Astrocyte (in vitro differentiated cells and primary cell): ENCODE data around the gene PLAC1. TPM values are rescaled to one million over a fixed set of nuclear protein-coding genes. Genes with fewer than 3 reads are reported as not detected.

ENCODE experiments used
- DNase-seq: peaks from one replicate; pipeline ENCODE4 v3.0.0-alpha.2; 2010; ENCODE audit warnings: low read depth
- FAIRE-seq: peaks from 2 replicates; lab custom pipeline; 2011; peaks lifted over from hg19 to GRCh38; lab: Jason Lieb, UNC
- H2AFZ ChIP-seq: 2 replicates; pipeline ENCODE4 v1.6.0; 2012; ENCODE audit warnings: low read depth, low read length, inconsistent platforms
- H3K27ac ChIP-seq: 2 replicates; pipeline ENCODE4 v1.5.1; 2011; ENCODE audit warnings: low read depth, low read length, inconsistent platforms
- H3K27me3 ChIP-seq: 2 replicates; pipeline ENCODE4 v1.6.0; 2011; ENCODE audit warnings: low read length, inconsistent platforms; ENCODE audit not compliant: insufficient read depth
- H3K36me3 ChIP-seq: 2 replicates; pipeline ENCODE4 v1.5.1; 2011; ENCODE audit warnings: low read length, inconsistent platforms; ENCODE audit not compliant: insufficient read depth
- H3K4me1 ChIP-seq: 2 replicates; pipeline ENCODE4 v1.5.1; 2011; ENCODE audit warnings: low read length, inconsistent platforms; ENCODE audit not compliant: insufficient read depth
- H3K4me2 ChIP-seq: 2 replicates; pipeline ENCODE4 v1.6.0; 2012; ENCODE audit warnings: low read length, inconsistent platforms
- H3K4me3 ChIP-seq: 2 replicates; pipeline ENCODE4 v1.5.1; 2011; ENCODE audit warnings: low read depth, mild to moderate bottlenecking, low read length, inconsistent platforms; ENCODE audit not compliant: insufficient read depth
- H3K79me2 ChIP-seq: 2 replicates; pipeline ENCODE4 v1.6.0; 2012; ENCODE audit warnings: mild to moderate bottlenecking, low read length, inconsistent platforms; ENCODE audit not compliant: insufficient read depth
- H3K9ac ChIP-seq: 2 replicates; pipeline ENCODE4 v1.6.0; 2012; ENCODE audit warnings: mild to moderate bottlenecking, low read length, inconsistent platforms
- H3K9me3 ChIP-seq: 2 replicates; pipeline ENCODE4 v1.5.1; 2012; ENCODE audit warnings: low read depth, mild to moderate bottlenecking, low read length, inconsistent platforms; ENCODE audit not compliant: insufficient read depth
- H4K20me1 ChIP-seq: 2 replicates; pipeline ENCODE4 v1.6.0; 2012; ENCODE audit warnings: low read length, inconsistent platforms; ENCODE audit not compliant: insufficient read depth
- H3K27ac Mint-ChIP-seq: one replicate; pipeline ENCODE4 v1.8.0; 2021; ENCODE audit warnings: mild to moderate bottlenecking, mixed read lengths; ENCODE audit not compliant: unreplicated experiment
- H3K27me3 Mint-ChIP-seq: one replicate; pipeline ENCODE4 v1.8.0; 2021; ENCODE audit warnings: low read depth, mixed read lengths; ENCODE audit not compliant: unreplicated experiment
- H3K36me3 Mint-ChIP-seq: one replicate; pipeline ENCODE4 v1.8.0; 2021; ENCODE audit warnings: low read depth, mixed read lengths; ENCODE audit not compliant: unreplicated experiment
- H3K4me1 Mint-ChIP-seq: one replicate; pipeline ENCODE4 v1.8.0; 2021; ENCODE audit warnings: low read depth, mixed read lengths; ENCODE audit not compliant: unreplicated experiment
- H3K4me3 Mint-ChIP-seq: one replicate; pipeline ENCODE4 v1.8.0; 2021; ENCODE audit warnings: mild to moderate bottlenecking, moderate library complexity, mixed read lengths; ENCODE audit not compliant: unreplicated experiment
- H3K9me3 Mint-ChIP-seq: one replicate; pipeline ENCODE4 v1.8.0; 2021; ENCODE audit warnings: mild to moderate bottlenecking, mixed read lengths; ENCODE audit not compliant: unreplicated experiment
- CTCF ChIP-seq: IDR thresholded peaks from 2 replicates; pipeline ENCODE4 v1.5.1; 2011; ENCODE audit warnings: low read depth, mild to moderate bottlenecking, inconsistent platforms, low read length, moderate library complexity; ENCODE audit not compliant: insufficient read depth
- EZH2 ChIP-seq: IDR thresholded peaks from 2 replicates; pipeline ENCODE4 v1.6.1; 2012; ENCODE audit warnings: mild to moderate bottlenecking, low read length, inconsistent platforms; ENCODE audit not compliant: insufficient read depth
- total RNA-seq: library from RNA; stranded (reverse); gene quantifications from 2 replicates; pipeline ENCODE4 v1.2.1, GENCODE V29; 2021

The PLAC1 gene
- total RNA-seq, 1 donor from 2014 or later = 0.61 TPM

- H3K4me2 ChIP-seq = peak overlapping the region; percentile 22
- H3K9me3 ChIP-seq = no peaks in the 10 kb centered on the region
- Mint-ChIP-seq H3K27ac (no peak overlapping the region), H3K4me3 (no peak overlapping the region), H3K4me1 (peaks cover 12% of the 10 kb centered on the region), H3K36me3 (no peaks in the 10 kb centered on the region), H3K27me3 (no peaks in the 10 kb centered on the region), H3K9me3 (no peaks in the 10 kb centered on the region)
- H4K20me1 ChIP-seq = no peaks in the 10 kb centered on the region
- no peak for FAIRE-seq
- TF ChIP-seq EZH2 = no peak
- TF ChIP-seq CTCF = no peak
- no peaks in the 10 kb centered on the region for H3K79me2 ChIP-seq
- no peak overlapping the region for H3K4me3 ChIP-seq
- H3K9ac ChIP-seq = no peak overlapping the region
- no peaks in the 10 kb centered on the region for H3K27me3 ChIP-seq
- peaks cover 8% of the 10 kb centered on the region for H3K4me1 ChIP-seq
- H2AFZ ChIP-seq = no peak overlapping the region
- no peaks in the 10 kb centered on the region for H3K36me3 ChIP-seq
- DNase-seq = no peak
- H3K27ac ChIP-seq = peak overlapping the region; percentile 38
Observed at GRCh38 chrX:134525086-134525792, 133.0 kb downstream of the PLAC1 start.

DNA sequence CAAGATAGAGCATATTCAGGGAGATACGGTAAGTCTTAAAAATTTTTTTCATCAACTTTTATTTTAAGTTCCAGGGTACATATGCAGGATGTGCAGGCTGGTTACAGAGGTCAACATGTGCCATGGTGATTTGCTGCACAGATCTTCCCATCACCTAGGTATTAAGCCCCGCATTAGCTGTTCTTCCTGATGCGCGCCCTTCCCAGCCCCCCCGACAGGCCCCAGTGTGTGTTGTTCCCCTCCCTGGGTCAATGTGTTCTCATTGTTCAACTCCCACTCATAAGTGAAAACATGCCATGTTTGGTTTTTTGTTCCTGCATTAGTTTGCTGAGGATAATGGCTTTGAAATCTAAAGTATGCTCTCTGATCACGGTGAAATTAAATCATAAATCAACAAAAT is 134.1 kb downstream of the PLAC1 start:
- no peak overlapping the region for H2AFZ ChIP-seq
- no peak for DNase-seq
- Mint-ChIP-seq H3K9me3 (no peaks in the 10 kb centered on the region), H3K4me3 (no peak overlapping the region), H3K36me3 (no peaks in the 10 kb centered on the region), H3K27me3 (no peaks in the 10 kb centered on the region), H3K4me1 (peaks cover 12% of the 10 kb centered on the region), H3K27ac (no peak overlapping the region)
- no peaks in the 10 kb centered on the region for H3K36me3 ChIP-seq
- H3K9ac ChIP-seq = no peak overlapping the region
- no peak for FAIRE-seq
- H3K4me3 ChIP-seq = no peak overlapping the region
- H3K27ac ChIP-seq = no peak overlapping the region
- no peaks in the 10 kb centered on the region for H3K27me3 ChIP-seq
- H4K20me1 ChIP-seq = no peaks in the 10 kb centered on the region
- no peaks in the 10 kb centered on the region for H3K9me3 ChIP-seq
- no peak overlapping the region for H3K4me2 ChIP-seq
- H3K4me1 ChIP-seq = peaks cover 8% of the 10 kb centered on the region
- TF ChIP-seq EZH2 (no peak), CTCF (no peak)
- H3K79me2 ChIP-seq = no peaks in the 10 kb centered on the region

DNA sequence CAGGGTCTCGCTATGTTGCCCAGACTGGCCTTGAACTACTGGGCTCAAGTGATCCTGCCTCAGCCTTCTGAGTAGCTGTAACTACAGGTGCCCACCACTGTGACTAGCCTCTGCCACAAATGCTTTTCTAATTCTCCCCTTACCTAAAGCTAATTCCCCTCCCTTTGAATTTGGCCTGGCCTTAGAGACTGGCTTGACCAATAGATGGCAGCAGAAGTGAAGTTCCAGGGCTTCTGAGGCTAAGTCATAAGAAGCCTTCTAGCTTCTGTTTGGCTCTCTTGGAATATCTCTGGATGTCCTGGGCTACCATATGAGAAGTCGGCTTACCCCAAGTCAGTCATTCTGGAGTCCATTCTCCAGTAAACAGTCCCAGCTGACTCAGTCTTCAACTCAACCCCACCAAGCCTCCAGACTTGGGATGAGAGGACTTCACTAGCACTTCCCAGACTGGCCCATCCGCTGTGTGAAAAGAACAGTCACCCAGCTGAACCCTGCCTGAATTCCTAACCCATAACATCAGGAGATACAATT is 137.3 kb downstream of the PLAC1 start:
- TF ChIP-seq EZH2 (no peak), CTCF (peak; percentile 55)
- FAIRE-seq (peak; percentile 67), DNase-seq (peak; percentile 41)
- Histone ChIP-seq H3K4me2 (peak overlapping the region; percentile 3), H3K4me3 (no peak overlapping the region), H3K9me3 (no peaks in the 10 kb centered on the region), H2AFZ (no peak overlapping the region), H3K79me2 (no peaks in the 10 kb centered on the region), H3K9ac (no peak overlapping the region), H3K36me3 (no peaks in the 10 kb centered on the region), H4K20me1 (no peaks in the 10 kb centered on the region), H3K27ac (no peak overlapping the region), H3K27me3 (no peaks in the 10 kb centered on the region), H3K4me1 (peaks cover 3% of the 10 kb centered on the region)
- no peaks in the 10 kb centered on the region for H3K36me3 Mint-ChIP-seq
- no peak overlapping the region for H3K4me3 Mint-ChIP-seq
- H3K27me3 Mint-ChIP-seq = no peaks in the 10 kb centered on the region
- no peaks in the 10 kb centered on the region for H3K4me1 Mint-ChIP-seq
- H3K27ac Mint-ChIP-seq = peak overlapping the region; percentile 58
- H3K9me3 Mint-ChIP-seq = no peaks in the 10 kb centered on the region
